Breast epithelium (tissue), 4 donors: ENCODE results near the gene SLC4A2. TPM values are rescaled to one million over a fixed set of nuclear protein-coding genes. Genes with fewer than 3 reads are reported as not detected.

Experiments
- DNase-seq, 2 donors: peaks; one replicate each; pipeline ENCODE4 v3.0.0-alpha.2; 2019; ENCODE audit warnings: low spot score in 2 of 2
- H3K27ac ChIP-seq, 2 donors: fragments of 200-600 bp; sonication (generic) in 1 of 2; one replicate each; pipeline ENCODE4 v1.5.1; 2016 to 2019; ENCODE audit warnings: mild to moderate bottlenecking in 1 of 2
- H3K27me3 ChIP-seq, 2 donors: fragments of 200-600 bp; sonication (generic) in 1 of 2; one replicate each; pipeline versions ENCODE4 v1.5.1 to v1.6.0; 2017 to 2019; ENCODE audit warnings: control low read depth in 1 of 2, mild to moderate bottlenecking in 1 of 2
- H3K36me3 ChIP-seq: fragments of 200-600 bp; one replicate; pipeline ENCODE4 v1.5.1; 2019
- H3K4me1 ChIP-seq, 2 donors: fragments of 200-600 bp; sonication (generic); one replicate each; pipeline ENCODE4 v1.5.1; 2016 to 2019; ENCODE audit warnings: control low read depth in 1 of 2
- H3K4me3 ChIP-seq, 3 donors: fragments of 200-600 bp; sonication (generic); 1 replicate in 2 of 3; 2 replicates in 1 of 3; pipeline ENCODE4 v1.5.1; 2016 to 2019; ENCODE audit warnings: mild to moderate bottlenecking in 3 of 3, moderate library complexity in 2 of 3
- H3K9me3 ChIP-seq, 2 donors: fragments of 200-600 bp; sonication (generic) in 1 of 2; one replicate each; pipeline ENCODE4 v1.5.1; 2016 to 2019; ENCODE audit warnings: control low read depth in 1 of 2
- POLR2A ChIP-seq: fragments of 450-650 bp; IDR thresholded peaks from one replicate; pipeline ENCODE4 v1.6.1; 2016; ENCODE audit warnings: antibody characterized with exemption, mild to moderate bottlenecking, moderate library complexity
- POLR2AphosphoS5 ChIP-seq, 3 donors: sonication (generic); formaldehyde crosslinking; IDR thresholded peaks; one replicate each; pipeline ENCODE4 v1.6.1; 2017; ENCODE audit warnings: antibody characterized with exemption in 3 of 3
- intact Hi-C: fragments of 100-400 bp; cut with DNase I; formaldehyde crosslinking; loops from one replicate; pipeline ENCODE4 v1.15.1; 2023; ENCODE audit warnings: low total_unique reads
- total RNA-seq, 3 donors: library from RNA; depleted of rRNA; stranded (reverse); fragments of >200 nt; gene quantifications; one replicate each; pipeline ENCODE4 v1.1.0, GENCODE V29; 2016
- TF ChIP-seq, protein P1 (sequence below), 3 donors: fragments of 450-650 bp; IDR thresholded peaks; one replicate each; pipeline ENCODE4 v1.5.1; 2016 to 2017; ENCODE audit warnings: antibody characterized with exemption in 3 of 3, mild to moderate bottlenecking in 3 of 3, moderate library complexity in 3 of 3

Gene SLC4A2
- total RNA-seq, 3 donors from 2014 or later: 83.2 to 101 (median 92.8) TPM

DNA sequence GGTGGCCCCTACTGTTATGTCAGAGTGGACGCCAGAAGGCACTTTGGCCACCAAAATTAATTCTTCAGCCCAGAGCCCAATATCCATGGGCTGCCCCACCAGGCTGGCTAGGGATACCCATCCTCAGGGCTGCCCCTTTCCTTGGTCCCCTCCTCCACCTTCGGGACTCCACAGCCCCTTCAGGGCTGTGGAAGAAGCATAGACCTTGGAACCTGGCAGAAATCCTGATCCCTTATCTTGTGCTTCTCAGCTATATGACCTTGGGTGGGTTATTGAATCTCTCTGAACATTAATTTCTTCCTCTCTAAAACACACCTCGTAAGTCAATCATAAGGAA lies 24.4 kb downstream of the SLC4A2 start:
- H3K36me3 ChIP-seq: no peaks in the 10 kb centered on the region
- H3K4me1 ChIP-seq: peaks cover 12 to 41% of the 10 kb centered on the region in 2 donors
- peak overlapping the region; percentile 84 to 95 (median 90) for H3K4me3 ChIP-seq
- no peak for DNase-seq
- H3K9me3 ChIP-seq: no peaks in the 10 kb centered on the region
- peak overlapping the region; percentile 90 to 95 for H3K27ac ChIP-seq
- TF ChIP-seq POLR2AphosphoS5 (IDR thresholded peaks at IDR 0.05) (no peak), POLR2A (no peak)
- TF ChIP-seq, protein P1, sequence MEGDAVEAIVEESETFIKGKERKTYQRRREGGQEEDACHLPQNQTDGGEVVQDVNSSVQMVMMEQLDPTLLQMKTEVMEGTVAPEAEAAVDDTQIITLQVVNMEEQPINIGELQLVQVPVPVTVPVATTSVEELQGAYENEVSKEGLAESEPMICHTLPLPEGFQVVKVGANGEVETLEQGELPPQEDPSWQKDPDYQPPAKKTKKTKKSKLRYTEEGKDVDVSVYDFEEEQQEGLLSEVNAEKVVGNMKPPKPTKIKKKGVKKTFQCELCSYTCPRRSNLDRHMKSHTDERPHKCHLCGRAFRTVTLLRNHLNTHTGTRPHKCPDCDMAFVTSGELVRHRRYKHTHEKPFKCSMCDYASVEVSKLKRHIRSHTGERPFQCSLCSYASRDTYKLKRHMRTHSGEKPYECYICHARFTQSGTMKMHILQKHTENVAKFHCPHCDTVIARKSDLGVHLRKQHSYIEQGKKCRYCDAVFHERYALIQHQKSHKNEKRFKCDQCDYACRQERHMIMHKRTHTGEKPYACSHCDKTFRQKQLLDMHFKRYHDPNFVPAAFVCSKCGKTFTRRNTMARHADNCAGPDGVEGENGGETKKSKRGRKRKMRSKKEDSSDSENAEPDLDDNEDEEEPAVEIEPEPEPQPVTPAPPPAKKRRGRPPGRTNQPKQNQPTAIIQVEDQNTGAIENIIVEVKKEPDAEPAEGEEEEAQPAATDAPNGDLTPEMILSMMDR (IDR thresholded peaks at IDR 0.05): no peak
- no peaks in the 10 kb centered on the region for H3K27me3 ChIP-seq
- intact Hi-C loops: no loop called here

DNA sequence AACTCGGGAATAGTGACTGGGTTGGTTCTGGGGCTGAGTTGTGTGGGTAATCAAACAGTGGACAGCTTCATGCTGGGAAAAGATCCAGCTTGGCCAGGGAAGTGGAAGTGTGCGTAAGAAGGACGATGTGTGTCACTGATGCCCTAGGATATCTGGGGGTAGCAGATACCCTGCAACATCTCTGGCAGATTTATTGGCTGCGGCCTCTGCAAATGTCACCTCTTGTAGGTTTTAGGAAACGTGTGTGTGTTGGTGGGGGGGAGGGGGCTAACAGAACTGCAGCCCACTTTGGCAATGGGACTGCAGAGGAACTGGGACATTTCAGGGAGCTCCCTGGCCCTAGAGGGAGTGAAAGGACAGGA lies 25.9 kb downstream of the SLC4A2 start:
- intact Hi-C loops: no loop called here
- TF ChIP-seq, protein P1 (IDR thresholded peaks at IDR 0.05): no peak
- TF ChIP-seq POLR2A: no peak
- no peak for TF ChIP-seq POLR2AphosphoS5 (IDR thresholded peaks at IDR 0.05)
- Histone ChIP-seq H3K4me1 (peaks cover 13 to 42% of the 10 kb centered on the region in 2 donors), H3K27ac (peak overlapping the region; percentile 80 to 90), H3K4me3 (peak overlapping the region in 2 of 3 donors; percentile 76 to 97), H3K27me3 (no peaks in the 10 kb centered on the region), H3K36me3 (no peaks in the 10 kb centered on the region), H3K9me3 (no peaks in the 10 kb centered on the region)
- DNase-seq: no peak

DNA sequence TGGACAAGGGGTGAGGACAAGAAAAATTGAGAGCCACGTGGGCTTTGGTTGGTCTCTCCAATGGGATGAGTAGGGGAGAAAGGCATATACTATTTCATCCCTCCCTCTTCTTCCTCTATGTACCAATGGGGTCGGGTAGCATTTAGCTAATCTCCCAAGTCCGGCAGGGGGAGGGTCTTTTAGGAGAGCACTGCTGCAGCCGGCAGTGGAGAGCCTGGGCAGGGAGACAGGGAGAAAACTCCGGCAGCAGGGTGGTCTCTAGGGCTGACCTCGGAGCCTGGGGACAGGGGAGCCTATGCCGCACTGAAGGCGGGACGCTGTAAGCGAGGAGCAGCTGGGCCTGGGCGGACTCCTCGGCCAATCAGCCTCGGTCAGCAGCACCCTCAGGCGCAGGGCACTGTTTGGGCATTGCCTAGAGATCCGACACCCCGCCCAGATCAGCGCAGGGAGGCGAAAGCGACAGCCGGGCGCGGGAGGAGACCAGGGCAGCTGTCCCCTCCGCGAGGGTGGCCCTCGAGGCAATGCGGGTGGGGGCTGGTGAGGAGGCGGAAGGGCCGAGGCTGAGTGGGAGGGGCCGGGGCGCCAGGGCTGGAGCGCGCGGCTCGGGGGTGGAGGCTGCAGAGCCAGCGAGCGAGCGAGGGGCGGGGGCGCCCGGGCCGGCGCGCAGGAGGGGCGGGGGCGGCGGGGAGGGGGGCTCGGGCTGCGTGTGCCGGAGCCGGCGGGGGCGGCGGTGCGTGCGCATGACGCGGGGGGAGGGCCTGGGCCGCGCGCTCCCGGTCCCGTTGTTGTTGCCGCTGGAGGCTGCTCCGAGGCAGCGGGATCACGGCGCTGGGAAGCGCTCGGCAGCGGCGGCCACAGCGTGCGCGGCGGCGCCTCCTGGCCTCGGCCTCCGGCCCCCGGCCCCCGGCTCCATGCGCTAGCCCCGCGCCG lies 26.6 kb downstream of the SLC4A2 start, which contains the start of gene AGAP3:
Gene AGAP3, plus strand, starts transcription at position 785 of the 930 bp plus-strand sequence. CDS start 267 bp downstream, outside the sequence.
- Histone ChIP-seq H3K27me3 (no peaks in the 10 kb centered on the region), H3K36me3 (no peaks in the 10 kb centered on the region), H3K4me3 (peak within 1 kb of the TSS; percentile 75 to 97 (median 76)), H3K4me1 (peaks cover 16 to 40% of the 10 kb centered on the region in 2 donors), H3K9me3 (no peaks in the 10 kb centered on the region), H3K27ac (peak within 1 kb of the TSS; percentile 93 to 96)
- TF ChIP-seq, protein P1 (IDR thresholded peaks at IDR 0.05): no peak
- TF ChIP-seq POLR2AphosphoS5 (IDR thresholded peaks at IDR 0.05): peak in 2 of 3 donors; percentile 57 to 72
- intact Hi-C loops: no loop called here
- DNase-seq: peak; percentile 66 to 84

DNA sequence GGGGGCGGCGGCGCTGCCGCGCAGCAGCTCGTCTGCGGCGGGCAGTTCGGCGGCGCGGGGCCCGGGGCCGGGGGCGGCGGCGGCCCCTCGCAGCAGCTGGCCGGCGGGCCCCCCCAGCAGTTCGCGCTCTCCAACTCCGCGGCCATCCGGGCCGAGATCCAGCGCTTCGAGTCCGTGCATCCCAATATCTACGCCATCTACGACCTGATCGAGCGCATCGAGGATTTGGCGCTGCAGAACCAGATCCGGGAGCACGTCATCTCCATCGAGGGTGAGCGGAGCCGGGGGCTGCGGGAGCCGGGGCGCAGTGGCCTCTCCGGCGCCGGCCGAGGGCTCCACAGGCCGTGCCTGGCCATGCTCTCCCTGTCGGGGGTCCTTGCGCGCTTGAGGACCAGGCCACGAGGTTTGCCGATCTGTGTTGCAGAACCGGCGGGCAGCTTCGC lies 27.4 kb downstream of the SLC4A2 start:
- peak overlapping the region; percentile 93 to 96 for H3K27ac ChIP-seq
- H3K4me3 ChIP-seq: peak overlapping the region; percentile 75 to 97 (median 76)
- TF ChIP-seq POLR2AphosphoS5 (IDR thresholded peaks at IDR 0.05): peak in 1 of 3 donors; percentile 11
- TF ChIP-seq, protein P1 (IDR thresholded peaks at IDR 0.05): no peak
- no peaks in the 10 kb centered on the region for H3K36me3 ChIP-seq
- intact Hi-C loops: no loop called here
- no peaks in the 10 kb centered on the region for H3K9me3 ChIP-seq
- peaks cover 15 to 32% of the 10 kb centered on the region in 2 donors for H3K4me1 ChIP-seq
- H3K27me3 ChIP-seq: no peaks in the 10 kb centered on the region
- DNase-seq: no peak
